ENCODE data around the gene SHC2. TPM values are rescaled to one million over a fixed set of nuclear protein-coding genes. Genes with fewer than 3 reads are reported as not detected.
A peak's percentile ranks its signal among the peaks of the same experiment; 100 is the strongest.

Gene SHC2
- total and polyA plus RNA-seq, 2 of the 8 experiments (the other 6 are each of a cell fraction or from before 2014, with no cell fraction given) = 4.4 to 7.3 TPM

DNA sequence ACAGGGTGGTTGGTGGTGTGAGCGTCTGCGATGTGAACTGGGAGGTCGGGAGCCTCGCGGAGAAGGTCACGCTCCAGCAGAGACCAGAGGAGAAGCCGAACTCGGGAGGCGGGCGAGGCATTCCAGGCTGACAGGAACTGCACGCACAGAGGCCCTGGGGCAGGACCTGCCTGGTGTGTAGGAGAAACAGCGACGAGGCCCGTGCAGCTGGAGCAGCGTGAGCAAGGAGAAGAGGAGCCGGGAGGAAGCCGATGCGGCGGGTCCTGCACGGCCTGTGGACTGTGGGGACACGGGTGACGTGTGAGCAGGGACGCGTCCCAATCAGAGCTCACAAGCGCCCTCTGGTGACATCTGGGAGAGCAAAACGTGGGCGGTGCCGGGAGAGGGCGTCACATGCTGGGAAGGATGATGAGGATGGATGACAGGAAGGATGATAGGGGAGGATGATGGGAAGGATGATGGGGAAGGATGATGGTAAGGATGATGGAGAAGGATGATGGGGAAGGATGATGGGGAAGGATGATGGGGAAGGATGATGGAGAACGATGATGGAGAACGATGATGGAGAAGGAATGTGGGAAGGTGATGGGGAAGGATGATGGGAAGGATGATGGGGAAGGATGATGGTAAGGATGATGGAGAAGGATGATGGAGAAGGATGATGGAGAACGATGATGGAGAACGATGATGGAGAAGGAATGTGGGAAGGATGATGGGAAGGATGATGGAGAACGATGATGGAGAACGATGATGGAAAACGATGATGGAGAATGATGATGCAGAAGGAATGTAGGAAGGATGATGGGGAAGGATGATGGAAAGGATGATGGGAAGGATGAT lies 19.4 kb upstream of the SHC2 start (continued):
- peak; percentile 72; the same call in 1 of the 2 replicates for TF ChIP-seq KDM1A (IDR thresholded peaks at IDR 0.05; ENCODE audit: borderline replicate concordance, low read length)
- no peak for TF ChIP-seq JUND (IDR thresholded peaks at IDR 0.05; ENCODE audit: low read length)
- TF ChIP-seq POU5F1 (IDR thresholded peaks at IDR 0.05; ENCODE audit: low read depth, low read length) = no peak
- TF ChIP-seq, protein P1, sequence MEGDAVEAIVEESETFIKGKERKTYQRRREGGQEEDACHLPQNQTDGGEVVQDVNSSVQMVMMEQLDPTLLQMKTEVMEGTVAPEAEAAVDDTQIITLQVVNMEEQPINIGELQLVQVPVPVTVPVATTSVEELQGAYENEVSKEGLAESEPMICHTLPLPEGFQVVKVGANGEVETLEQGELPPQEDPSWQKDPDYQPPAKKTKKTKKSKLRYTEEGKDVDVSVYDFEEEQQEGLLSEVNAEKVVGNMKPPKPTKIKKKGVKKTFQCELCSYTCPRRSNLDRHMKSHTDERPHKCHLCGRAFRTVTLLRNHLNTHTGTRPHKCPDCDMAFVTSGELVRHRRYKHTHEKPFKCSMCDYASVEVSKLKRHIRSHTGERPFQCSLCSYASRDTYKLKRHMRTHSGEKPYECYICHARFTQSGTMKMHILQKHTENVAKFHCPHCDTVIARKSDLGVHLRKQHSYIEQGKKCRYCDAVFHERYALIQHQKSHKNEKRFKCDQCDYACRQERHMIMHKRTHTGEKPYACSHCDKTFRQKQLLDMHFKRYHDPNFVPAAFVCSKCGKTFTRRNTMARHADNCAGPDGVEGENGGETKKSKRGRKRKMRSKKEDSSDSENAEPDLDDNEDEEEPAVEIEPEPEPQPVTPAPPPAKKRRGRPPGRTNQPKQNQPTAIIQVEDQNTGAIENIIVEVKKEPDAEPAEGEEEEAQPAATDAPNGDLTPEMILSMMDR (IDR thresholded peaks at IDR 0.05; ENCODE audit: control extremely low read depth in 1 of 3, insufficient read depth in 1 of 3, low read depth in 1 of 3, low read length in 3 of 3) = peak; percentile 76 to 84 (median 83)
- TF ChIP-seq CTBP2 (IDR thresholded peaks at IDR 0.05; ENCODE audit: borderline replicate concordance, insufficient read depth, insufficient read length, low read length) = no peak
- TF ChIP-seq TAF7 (optimal IDR thresholded peaks at IDR 0.05; ENCODE audit: borderline replicate concordance, low read depth, low read length) = no peak
- TF ChIP-seq POLR2AphosphoS5 (IDR thresholded peaks at IDR 0.05; ENCODE audit: low read depth, low read length) = no peak
- TF ChIP-seq USF2 (IDR thresholded peaks at IDR 0.05; ENCODE audit: low read length) = peak; percentile 45; the same call in 1 of the 2 replicates
- no peak for TF ChIP-seq CBX5 (IDR thresholded peaks at IDR 0.05; ENCODE audit: low read depth, low read length)
- no peak for TF ChIP-seq SP1 (IDR thresholded peaks at IDR 0.05; ENCODE audit: low read depth, low read length)
- TF ChIP-seq RAD21 (IDR thresholded peaks at IDR 0.05 in 1 of 2, conservative IDR thresholded peaks at IDR 0.05 in 1 of 2; ENCODE audit: low read depth in 2 of 2, low read length in 2 of 2) = peak; percentile 66 to 73
- no peak for TF ChIP-seq SP2 (IDR thresholded peaks at IDR 0.05; ENCODE audit: low read length)
- 0 out of 4 replicates have a peak, but pooled peaks have one; percentile 43 to 53 for TF ChIP-seq HDAC2 (IDR thresholded peaks at IDR 0.05; ENCODE audit: borderline replicate concordance in 1 of 2, low read depth in 2 of 2, low read length in 2 of 2)
- no peak for TF ChIP-seq HDAC6 (IDR thresholded peaks at IDR 0.05; ENCODE audit: low read depth, low read length)
- no peak for TF ChIP-seq YY1 (IDR thresholded peaks at IDR 0.05; ENCODE audit: low read depth, low read length)
- no peak for TF ChIP-seq BCL11A (IDR thresholded peaks at IDR 0.05; ENCODE audit: low read depth in 2 of 2, low read length in 2 of 2)

Measured in H1 (cell line).